ENCODE results near the gene CEACAM18. TPM values are rescaled to one million over a fixed set of nuclear protein-coding genes. Genes with fewer than 3 reads are reported as not detected.

Gene CEACAM18
- total and polyA plus RNA-seq, 2 of the 8 experiments (the other 6 are each of a cell fraction or from before 2014, with no cell fraction given) = not detected

DNA sequence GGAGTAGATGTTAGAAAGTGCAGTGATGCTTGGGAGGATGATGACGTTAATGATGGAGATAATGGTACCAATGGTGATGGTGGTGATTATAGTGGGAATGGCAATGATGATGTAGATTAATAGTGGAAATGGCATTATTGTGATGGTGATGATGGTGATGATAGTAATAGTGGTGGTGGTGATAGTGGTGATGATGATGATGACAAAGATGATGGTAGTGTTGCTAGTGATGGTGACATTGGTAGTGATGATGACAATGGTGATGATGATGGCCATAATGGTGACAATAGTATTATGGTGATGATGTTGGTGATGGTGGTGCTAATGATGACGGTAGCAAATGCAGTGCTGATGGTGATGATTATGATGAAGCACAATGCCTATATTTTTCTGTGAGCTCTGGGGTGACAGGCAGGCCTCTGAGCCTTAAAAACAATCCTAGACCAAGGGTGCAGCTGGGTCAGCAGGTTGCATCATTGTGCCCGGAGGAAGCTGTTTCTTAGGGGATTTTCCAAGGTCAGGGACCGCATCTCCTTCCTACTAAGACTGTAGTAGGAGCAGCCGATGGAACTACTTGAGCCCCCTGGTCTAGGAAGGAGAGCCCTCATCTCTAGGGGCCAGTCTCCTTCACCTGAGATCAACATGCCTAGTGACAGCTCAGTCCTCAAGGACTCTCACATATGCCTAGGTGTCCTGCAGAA is 7.8 kb downstream of the CEACAM18 start:
- H2BK12ac ChIP-seq (ENCODE audit: low read depth, low read length) = no peak overlapping the region
- no peak overlapping the region for H4K5ac ChIP-seq (ENCODE audit: insufficient read length, low read depth, low read length)
- no peaks in the 10 kb centered on the region; the same call in 1 of the 2 replicates for H3K23me2 ChIP-seq (ENCODE audit: low read depth, low read length)
- no peaks in the 10 kb centered on the region for H3K27me3 ChIP-seq (replicated peaks in 1 of 4; ENCODE audit: control insufficient read depth in 3 of 4, extremely low read depth in 1 of 4, insufficient read depth in 3 of 4, low read length in 3 of 4)
- ChIA-PET POLR2A (ENCODE audit: partially characterized antibody) (no interaction called here), CTCF (ENCODE audit: partially characterized antibody) (interaction anchor here (0.6 to 1.9 kb wide), 5 partner anchors 12 to 188 kb away, joined by 3 to 6 read pairs (median 4); no protein-coding TSS in a partner anchor)
- H3K4me1 ChIP-seq (replicated peaks in 1 of 4; ENCODE audit: control insufficient read depth in 3 of 4, insufficient read depth in 4 of 4, low read length in 3 of 4) = no peaks in the 10 kb centered on the region
- H2BK120ac ChIP-seq (replicated peaks; ENCODE audit: low read depth, low read length) = no peak overlapping the region
- H2AFZ ChIP-seq (ENCODE audit: low read length) = no peak overlapping the region
- H4K20me1 ChIP-seq (replicated peaks in 1 of 2; ENCODE audit: control insufficient read depth in 1 of 2, insufficient read depth in 2 of 2, low read length in 2 of 2) = no peaks in the 10 kb centered on the region
- H3K4me3 ChIP-seq (ENCODE audit: extremely low read depth in 1 of 4, insufficient read depth in 2 of 4, low read depth in 3 of 4, low read length in 4 of 4) = no peak overlapping the region
- H3K9ac ChIP-seq (replicated peaks in 1 of 4; ENCODE audit: extremely low read depth in 1 of 4, low read depth in 3 of 4, low read length in 3 of 4) = no peak overlapping the region; a peak in 1 of 7 replicates
- no peak overlapping the region for H3K18ac ChIP-seq (ENCODE audit: extremely low read depth, low read length)
- H2BK15ac ChIP-seq (ENCODE audit: low read length) = no peak overlapping the region
- H3K56ac ChIP-seq (replicated peaks; ENCODE audit: insufficient read length, low read depth, low read length) = no peak overlapping the region
- no peak overlapping the region for H3K4ac ChIP-seq (replicated peaks; ENCODE audit: insufficient read length, low read depth, low read length)
- no peak overlapping the region for H4K91ac ChIP-seq (replicated peaks; ENCODE audit: insufficient read length, low read length)
- H3K79me2 ChIP-seq (ENCODE audit: control insufficient read depth in 1 of 2, insufficient read depth in 2 of 2, low read length in 2 of 2) = no peaks in the 10 kb centered on the region
- no peak overlapping the region for H3K27ac ChIP-seq (ENCODE audit: low read depth, low read length)
- no peaks in the 10 kb centered on the region for H3K79me1 ChIP-seq (ENCODE audit: low read depth, low read length)
- H3K23ac ChIP-seq (ENCODE audit: insufficient read length) = no peak overlapping the region
- H3K9me3 ChIP-seq (ENCODE audit: insufficient read depth in 2 of 2, low read depth in 1 of 2, low read length in 1 of 2) = peaks cover 59 to 74% of the 10 kb centered on the region in 2 experiments
- TF ChIP-seq POLR2A (IDR thresholded peaks at IDR 0.05; ENCODE audit: control extremely low read depth in 1 of 2, low read depth in 2 of 2, low read length in 2 of 2) (no peak), CHD1 (IDR thresholded peaks at IDR 0.05; ENCODE audit: low read depth, low read length) (no peak), TEAD4 (IDR thresholded peaks at IDR 0.05; ENCODE audit: low read depth, low read length) (no peak), ASH2L (IDR thresholded peaks at IDR 0.05; ENCODE audit: low read length) (no peak), KDM5A (IDR thresholded peaks at IDR 0.05; ENCODE audit: low read length) (no peak), NANOG (IDR thresholded peaks at IDR 0.05; ENCODE audit: insufficient read depth, low read depth, low read length, poor library complexity, severe bottlenecking) (no peak), SAP30 (IDR thresholded peaks at IDR 0.05; ENCODE audit: insufficient read depth, insufficient replicate concordance, low read length) (no peak), KDM1A (IDR thresholded peaks at IDR 0.05; ENCODE audit: borderline replicate concordance, low read length) (no peak), EP300 (IDR thresholded peaks at IDR 0.05; ENCODE audit: borderline replicate concordance in 1 of 2, low read depth in 2 of 2, low read length in 2 of 2) (no peak), BACH1 (IDR thresholded peaks at IDR 0.05; ENCODE audit: low read length) (no peak), MAX (IDR thresholded peaks at IDR 0.05) (no peak)
- FAIRE-seq (no peak), DNase-seq (ENCODE audit: low read depth in 1 of 2, low spot score in 2 of 2) (no peak)
- no peak overlapping the region for H2BK5ac ChIP-seq (ENCODE audit: low read depth, low read length)
- no peak overlapping the region for H3K4me2 ChIP-seq (ENCODE audit: insufficient read depth in 1 of 2, low read depth in 2 of 2, low read length in 2 of 2)
- H4K8ac ChIP-seq (ENCODE audit: extremely low read depth, insufficient read depth, low read length) = no peak overlapping the region
- no peak overlapping the region; the same call in 1 of the 2 replicates for H2AK5ac ChIP-seq (ENCODE audit: low read depth, low read length)
- 78 to 100% methylated on average over 1 to 5 of the region's 5 CpGs for WGBS, 2 experiments (ENCODE audit: extremely low coverage in 1 of 2, insufficient coverage in 1 of 2, insufficient read length in 1 of 2, insufficient replicate concordance in 2 of 2, low coverage in 1 of 2, low lambda C conversion rate in 2 of 2, missing lambda C conversion rate in 1 of 2)
- H2BK20ac ChIP-seq (ENCODE audit: low read length) = no peak overlapping the region
- H3K14ac ChIP-seq (ENCODE audit: insufficient read length) = no peak overlapping the region
- H3K36me3 ChIP-seq (ENCODE audit: control insufficient read depth in 2 of 4, insufficient read depth in 4 of 4, low read length in 3 of 4) = no peaks in the 10 kb centered on the region

Data from H1 (cell line).